ENCODE measurements around the gene RELL2.

The RELL2 gene

DNA sequence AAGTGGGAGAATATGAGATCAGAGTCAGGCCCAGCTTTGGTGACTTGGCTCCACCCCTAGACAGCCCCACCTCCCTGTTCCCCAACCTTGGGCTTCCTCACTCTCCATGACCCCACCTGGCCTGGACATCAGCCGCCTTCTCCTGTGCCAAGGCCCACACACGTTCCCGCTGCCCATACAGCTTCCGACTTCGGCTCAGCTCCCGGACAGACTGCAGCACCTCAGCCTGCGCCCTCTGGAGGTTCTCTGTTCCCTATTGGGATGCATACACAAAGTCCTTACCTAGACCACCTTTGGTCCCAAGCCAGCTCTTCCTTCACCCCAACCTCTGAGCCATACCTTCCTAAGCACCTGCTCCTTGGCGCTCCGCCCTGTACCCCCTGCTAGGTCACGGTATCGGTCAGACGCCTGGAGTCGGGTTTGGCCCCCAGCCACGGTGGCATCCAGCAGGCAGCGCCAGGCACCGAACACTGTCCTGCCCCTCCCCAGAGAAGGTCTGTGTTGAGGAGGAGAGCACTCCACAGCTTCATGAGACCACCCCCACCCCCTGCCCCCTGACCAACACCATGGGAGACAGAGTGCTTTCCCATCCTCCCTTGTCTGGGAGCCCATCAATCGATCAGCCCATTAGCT lies 12.4 kb downstream of the RELL2 start:
- DNase-seq (ENCODE audit: low read depth), result no peak

- DNase-seq (ENCODE audit: low read depth), result no peak
These were observed 13.2 kb downstream of the RELL2 start for GRCh38 chr5:141649972-141650371.

DNA sequence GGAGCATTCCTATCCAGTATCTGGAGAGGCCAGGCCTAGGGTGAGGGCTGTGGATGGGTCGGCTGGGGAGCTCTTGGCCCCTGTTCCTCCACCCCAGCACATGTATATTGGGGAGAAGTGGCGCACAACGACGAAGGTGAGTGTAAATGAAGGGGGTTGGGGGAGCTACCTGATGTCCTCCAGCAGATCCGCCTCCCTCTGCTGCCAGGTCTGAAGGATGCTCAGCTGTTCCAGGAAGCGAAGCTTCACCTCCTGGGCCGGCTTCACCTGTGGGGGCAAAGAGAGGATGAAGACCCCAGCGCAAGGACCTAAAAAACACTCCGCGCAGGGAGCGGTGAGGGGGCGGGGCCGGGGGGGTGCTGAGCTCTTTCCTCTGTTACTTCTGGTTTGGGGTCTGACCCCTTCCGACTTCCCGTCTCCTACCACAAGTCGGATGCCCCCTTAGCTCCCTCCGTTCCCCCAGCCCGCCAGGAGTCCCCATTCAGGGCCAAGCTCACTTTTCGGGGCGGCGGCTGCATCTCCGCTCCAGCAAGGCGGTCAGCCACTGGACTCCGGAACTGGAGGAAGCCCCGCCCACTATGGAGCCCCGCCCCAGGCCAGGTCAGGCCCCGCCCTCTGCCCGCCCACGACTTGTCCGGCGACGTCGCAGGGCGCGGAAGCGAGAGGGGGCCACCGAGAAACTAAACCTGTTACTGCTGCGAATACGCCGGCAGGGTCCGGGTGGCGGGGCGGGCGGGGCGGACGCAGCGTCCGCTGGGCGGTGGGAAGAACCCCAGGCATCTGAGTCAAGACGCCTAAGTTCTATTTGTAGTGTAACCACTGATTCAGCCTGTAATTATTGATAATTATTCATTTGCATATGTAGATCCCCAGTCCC lies 14.3 kb downstream of the RELL2 start, which contains the start of gene FCHSD1:
Gene FCHSD1, minus strand, starts transcription at position 568 of the 877 bp plus-strand sequence. Its CDS starts 50 bp downstream, at position 518.
- DNase-seq (ENCODE audit: low read depth), result peak; percentile 75

- DNase-seq (ENCODE audit: low read depth), result no peak
These were observed 14.9 kb downstream of the RELL2 start for GRCh38 chr5:141651728-141652105.

DNA sequence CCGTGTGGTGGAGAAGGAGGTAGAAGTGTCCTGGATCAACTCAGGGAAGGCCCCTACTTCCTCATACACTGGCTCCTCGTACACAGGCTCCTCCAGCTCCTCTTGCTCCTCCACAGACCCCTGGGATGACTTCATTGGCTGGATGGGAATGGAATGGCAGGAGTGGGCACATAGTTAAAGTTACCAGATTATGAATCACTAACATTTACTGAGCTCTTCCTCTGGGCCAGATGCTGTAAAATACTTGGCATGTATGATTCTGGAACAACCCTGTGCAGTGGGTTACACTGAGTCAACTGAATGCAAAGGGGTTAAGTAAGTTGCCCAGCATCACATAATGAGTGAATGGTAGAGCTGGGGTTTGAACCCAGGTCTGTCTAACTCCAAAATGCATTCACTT lies 17.5 kb downstream of the RELL2 start:
- no peak for DNase-seq (ENCODE audit: low read depth)

DNA sequence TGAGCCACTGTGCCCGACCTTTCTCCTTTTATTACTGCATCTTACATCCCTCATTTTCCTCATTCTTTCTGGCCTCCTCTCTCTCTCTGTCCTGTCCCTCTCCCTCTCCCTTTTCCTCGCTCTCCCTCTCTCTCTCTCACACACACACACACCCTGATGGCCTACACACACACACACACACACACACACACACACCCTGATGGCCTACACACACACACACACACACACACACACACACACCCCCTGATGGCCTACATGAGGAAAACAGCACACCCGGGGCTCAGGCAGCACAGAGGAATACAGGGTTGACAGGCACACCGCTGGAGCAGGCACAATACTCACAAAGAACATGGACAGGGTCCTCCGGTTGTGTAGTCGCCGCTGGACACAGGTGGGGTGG lies 18.2 kb downstream of the RELL2 start:
- DNase-seq (ENCODE audit: low read depth), result no peak

- DNase-seq (ENCODE audit: low read depth), result no peak
These were observed 19.6 kb downstream of the RELL2 start for GRCh38 chr5:141656396-141656795.

DNA sequence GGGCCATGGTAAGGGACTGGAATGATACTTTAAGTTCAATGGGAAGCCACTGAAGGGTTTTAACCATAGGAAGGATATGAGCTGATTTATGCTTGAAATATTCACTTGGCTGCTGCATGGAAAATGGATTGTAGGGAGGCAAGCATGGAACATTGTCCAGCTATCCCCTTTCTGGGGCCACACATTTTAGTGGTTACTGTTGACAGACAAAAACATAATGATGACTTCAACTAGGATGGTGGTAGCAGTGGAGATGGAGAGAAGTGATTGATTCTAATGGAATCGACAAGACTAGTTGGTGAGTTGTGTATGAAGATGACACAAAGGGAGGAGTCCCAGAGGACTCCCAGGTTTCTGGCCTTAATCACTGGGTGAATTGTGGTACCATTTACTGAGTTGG lies 20.6 kb downstream of the RELL2 start:
- DNase-seq (ENCODE audit: low read depth), result no peak

- no peak for DNase-seq (ENCODE audit: low read depth)
These were observed 21.2 kb downstream of the RELL2 start for GRCh38 chr5:141657937-141658545.

DNA sequence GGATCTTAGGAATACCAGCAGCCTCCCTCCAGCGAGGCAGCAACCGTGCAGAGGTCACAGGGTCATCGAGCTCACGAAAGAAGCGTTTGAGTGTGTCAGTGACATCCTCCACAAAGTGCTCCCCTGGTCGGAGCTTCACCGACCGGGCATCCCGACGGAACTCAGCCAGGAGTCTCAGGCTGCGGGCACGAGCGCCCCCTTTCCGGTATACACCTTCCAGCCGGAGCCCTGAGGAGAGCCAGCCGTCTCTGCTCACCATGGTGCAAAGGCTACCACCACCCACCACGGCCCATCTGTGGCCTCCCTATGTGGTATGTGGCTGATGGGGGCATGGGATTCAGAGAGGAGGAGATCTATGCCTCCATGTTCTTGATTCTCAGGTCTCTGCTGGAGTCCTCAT lies 25.2 kb downstream of the RELL2 start:
- DNase-seq (ENCODE audit: low read depth), result no peak

DNA sequence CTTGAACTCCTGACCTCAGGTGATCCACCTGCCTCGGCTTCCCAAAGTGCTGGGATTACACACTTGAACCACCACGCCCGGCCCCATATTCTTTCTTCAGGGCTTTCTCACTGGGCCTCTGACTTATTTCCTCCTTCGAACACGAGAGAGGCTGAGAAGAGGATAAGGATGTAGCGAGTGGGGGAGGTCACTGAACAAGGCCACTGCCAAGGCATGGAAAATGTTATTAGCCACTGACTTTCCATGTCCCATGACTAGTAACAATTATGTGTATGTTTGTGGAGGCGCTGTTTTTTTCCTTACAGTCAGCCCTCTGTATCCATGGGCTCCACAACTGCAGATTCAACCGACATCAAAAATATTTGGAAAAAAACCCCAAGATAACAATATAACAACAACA lies 26.7 kb downstream of the RELL2 start:
- DNase-seq (ENCODE audit: low read depth), result no peak

- DNase-seq (ENCODE audit: low read depth), result peak; percentile 65
These were observed 28.1 kb downstream of the RELL2 start for GRCh38 chr5:141664733-141665461.

DNA sequence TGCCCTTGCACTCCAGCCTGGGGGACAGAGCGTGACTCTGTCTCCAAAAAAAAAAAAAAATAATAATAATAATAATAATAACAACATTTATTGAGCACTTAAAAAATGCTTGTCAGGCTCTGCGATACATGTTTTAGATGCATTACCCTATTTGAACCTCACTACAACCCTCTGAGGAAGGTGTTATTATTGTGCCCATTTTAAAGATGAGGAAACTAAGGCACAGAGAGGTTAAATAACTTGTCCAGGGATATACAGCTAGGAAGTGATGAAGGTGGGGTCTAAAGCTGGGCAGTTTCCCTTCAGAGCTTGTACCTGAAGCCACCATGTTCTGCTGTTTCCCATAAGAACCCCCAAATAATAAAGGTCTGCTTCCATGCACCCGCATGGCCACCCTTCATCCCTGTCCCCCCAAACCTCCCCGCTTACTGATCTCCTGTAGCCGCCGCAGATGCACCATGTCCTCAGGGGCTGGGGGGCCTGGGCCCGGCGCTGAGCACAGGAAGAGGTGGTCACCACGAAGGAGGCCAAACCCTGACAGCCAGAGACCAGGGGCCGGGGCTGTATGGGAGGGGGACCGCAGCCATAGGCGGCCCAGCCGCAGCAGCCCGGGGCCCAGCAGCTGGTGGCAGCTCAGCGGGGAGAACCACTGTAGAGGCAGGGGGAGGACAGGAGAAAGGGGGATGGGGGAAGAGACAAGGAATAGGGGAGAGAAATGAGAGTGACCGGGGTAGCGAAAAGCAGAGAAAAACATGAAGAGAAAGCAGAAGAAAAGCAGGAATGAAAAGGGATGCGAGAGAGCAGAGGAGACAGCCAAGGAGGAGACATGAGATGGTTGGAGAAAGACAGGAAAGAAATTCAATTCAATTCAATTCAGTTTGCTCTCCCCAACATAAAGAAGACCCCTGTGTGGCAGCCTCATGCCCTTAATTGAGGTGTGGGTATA lies 29.5 kb downstream of the RELL2 start:
- DNase-seq (ENCODE audit: low read depth), result no peak

- no peak for DNase-seq (ENCODE audit: low read depth)
These were observed 31.9 kb downstream of the RELL2 start for GRCh38 chr5:141668601-141669265.

- no peak for DNase-seq (ENCODE audit: low read depth)
These were observed 32.7 kb downstream of the RELL2 start for GRCh38 chr5:141669520-141669919.

- DNase-seq (ENCODE audit: low read depth), result no peak
These were observed 35.5 kb downstream of the RELL2 start for GRCh38 chr5:141672071-141672840.

DNA sequence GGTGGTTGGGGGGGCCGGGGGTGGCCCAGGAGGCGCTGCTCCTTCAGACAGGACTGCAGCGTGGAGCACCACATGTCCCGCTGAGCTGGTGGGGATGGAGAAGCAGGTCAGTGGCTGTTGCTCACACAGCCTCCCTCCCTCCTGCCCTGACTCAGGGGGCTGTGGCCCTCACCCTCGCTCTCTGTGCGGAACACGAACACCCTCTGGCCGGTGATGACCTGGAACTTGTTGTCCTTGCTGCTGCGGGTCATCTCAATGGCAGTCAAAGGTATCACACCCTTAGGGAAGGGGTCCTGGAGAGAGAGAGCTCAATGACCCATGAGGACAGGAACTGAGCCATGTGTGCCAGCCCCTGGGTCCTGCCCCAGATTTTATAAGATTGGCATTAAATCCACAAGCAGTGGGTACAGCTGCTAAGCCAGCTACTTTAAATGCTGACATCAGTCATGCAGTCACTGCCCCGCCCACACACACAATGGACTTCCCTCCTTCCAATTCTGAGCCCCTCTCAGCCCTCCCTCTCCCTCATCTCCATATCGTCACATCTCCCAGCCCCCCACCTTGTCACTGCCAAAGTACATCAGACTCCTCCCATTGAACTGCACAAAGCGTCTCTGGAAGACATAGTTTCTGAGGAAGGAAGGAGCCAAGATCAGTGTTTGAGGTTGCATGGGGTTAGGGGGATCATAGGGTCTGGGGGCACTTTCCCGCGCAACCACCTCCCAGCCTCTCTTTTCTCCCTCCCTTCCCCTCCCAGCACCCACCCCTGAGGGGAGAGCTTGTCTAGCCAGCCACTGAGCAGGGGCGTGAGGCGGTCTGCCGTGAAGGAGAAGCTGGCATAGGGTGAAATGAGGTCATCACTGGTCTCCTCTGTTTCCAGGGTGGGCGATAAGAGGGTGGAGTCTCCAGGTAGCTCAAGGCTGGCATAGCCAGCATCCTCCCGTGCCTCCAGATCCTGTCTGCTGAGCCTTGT lies 36.3 kb downstream of the RELL2 start:
- DNase-seq (ENCODE audit: low read depth), result no peak

DNA sequence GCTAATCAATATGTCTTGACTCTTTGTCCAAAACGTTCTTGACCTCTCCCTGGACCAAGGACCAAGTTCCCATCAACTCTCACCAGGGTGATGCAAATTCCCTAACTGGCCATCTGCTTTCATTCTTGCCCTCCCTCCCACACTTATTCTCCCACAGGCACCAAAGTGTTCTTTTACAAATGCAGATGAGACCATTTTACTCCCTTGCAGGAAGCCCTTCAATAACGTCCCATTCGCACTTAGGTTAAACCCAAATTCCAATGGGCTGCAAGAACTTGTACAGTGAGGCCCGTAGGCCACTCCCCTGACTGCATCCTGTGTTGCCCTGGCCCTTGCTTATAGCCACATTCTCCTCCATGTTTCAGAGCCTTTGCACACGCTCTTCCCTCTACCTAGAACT lies 38.0 kb downstream of the RELL2 start:
- DNase-seq (ENCODE audit: low read depth), result no peak

DNA sequence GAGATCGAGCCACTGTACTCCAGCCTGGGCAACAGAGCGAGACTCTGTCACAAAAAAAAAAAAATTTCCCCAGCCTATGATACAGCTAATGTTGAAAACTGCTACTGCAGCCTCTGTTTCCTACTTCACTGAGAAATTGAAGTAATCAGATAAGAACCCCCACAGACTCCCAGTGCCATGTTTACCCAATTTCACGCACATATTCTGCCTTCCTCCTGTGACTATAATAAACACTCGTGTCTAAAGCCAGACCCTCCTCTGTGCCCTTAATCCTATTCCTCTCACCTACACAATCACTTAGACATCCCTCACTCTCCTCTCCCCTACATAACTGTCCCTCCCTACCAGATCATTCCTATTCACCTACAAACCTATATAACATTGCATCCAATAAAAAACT lies 38.9 kb downstream of the RELL2 start:
- no peak for DNase-seq (ENCODE audit: low read depth)
